CD4-positive, alpha-beta T cell (primary cell): ENCODE data around the gene SNAP91. TPM values are rescaled to one million over a fixed set of nuclear protein-coding genes. Genes with fewer than 3 reads are reported as not detected.
"Not testable (repeated sequence)": the region's sequence is repeated elsewhere in the genome, so short reads cannot be mapped to it uniquely, and the experiment has no call there.

Experiments
- ATAC-seq: fragments of 200-7000 bp; cut with Tn5 transposase; one replicate; pipeline ENCODE4 v1.10.0; 2022; ENCODE audit warnings: mild to moderate bottlenecking; ENCODE audit not compliant: poor library complexity
- CTCF ChIA-PET: fragments of 350-600 bp; sonication (Branson Sonifier 250); formaldehyde crosslinking; loops from one replicate; lab custom pipeline; 2021; ENCODE audit warnings: antibody characterized with exemption, inconsistent platforms; lab: Charles Lee
- POLR2A ChIA-PET: fragments of 350-600 bp; sonication (Branson Sonifier 250); formaldehyde crosslinking; loops from one replicate; lab custom pipeline; 2021; ENCODE audit warnings: antibody characterized with exemption, inconsistent platforms; lab: Charles Lee
- DNase-seq, 14 experiments: peaks; one replicate each; pipeline ENCODE4 v3.0.0-alpha.2; 2013 to 2020; ENCODE audit warnings: mixed read lengths in 2 of 14
- H3K27ac ChIP-seq, 2 donors: one replicate each; pipeline versions ENCODE4 v1.5.1 to v1.7.0; 2013; ENCODE audit warnings: low read length in 2 of 2, low read depth in 1 of 2, mild to moderate bottlenecking in 1 of 2
- H3K27me3 ChIP-seq, 2 experiments: 1 replicate in 1 of 2; 2 replicates in 1 of 2; pipeline versions ENCODE4 v1.6.1 to v1.7.0; 2013; ENCODE audit warnings: low read length in 2 of 2, control low read depth in 1 of 2, mild to moderate bottlenecking in 1 of 2, moderate library complexity in 1 of 2; ENCODE audit not compliant: insufficient read depth in 2 of 2, control insufficient read depth in 1 of 2
- H3K36me3 ChIP-seq: one replicate; pipeline ENCODE4 v1.6.1; 2013; ENCODE audit warnings: low read length, control low read depth; ENCODE audit not compliant: insufficient read depth
- H3K4me1 ChIP-seq: one replicate; pipeline ENCODE4 v1.6.1; 2013; ENCODE audit warnings: low read length, control low read depth; ENCODE audit not compliant: insufficient read depth
- H3K4me3 ChIP-seq: one replicate; pipeline ENCODE4 v1.5.1; 2013; ENCODE audit warnings: mild to moderate bottlenecking, low read length, moderate library complexity
- H3K9me3 ChIP-seq, 2 experiments: 1 replicate in 1 of 2; 2 replicates in 1 of 2; pipeline versions ENCODE4 v1.6.1 to v1.7.0; 2013; ENCODE audit warnings: low read length in 2 of 2, mild to moderate bottlenecking in 2 of 2, control low read depth in 1 of 2, moderate library complexity in 1 of 2; ENCODE audit not compliant: control insufficient read depth in 1 of 2, insufficient read depth in 1 of 2
- H3K27ac Mint-ChIP-seq: one replicate; pipeline ENCODE4 v1.8.0; 2020; ENCODE audit warnings: mixed read lengths
- H3K27me3 Mint-ChIP-seq: one replicate; pipeline ENCODE4 v1.8.0; 2021; ENCODE audit warnings: mixed read lengths
- H3K36me3 Mint-ChIP-seq: one replicate; pipeline ENCODE4 v1.8.0; 2021; ENCODE audit warnings: low read depth, mixed read lengths
- H3K4me1 Mint-ChIP-seq: one replicate; pipeline ENCODE4 v1.8.0; 2021; ENCODE audit warnings: low read depth, mixed read lengths
- H3K4me3 Mint-ChIP-seq: one replicate; pipeline ENCODE4 v1.8.0; 2020; ENCODE audit warnings: mild to moderate bottlenecking, mixed read lengths
- H3K9me3 Mint-ChIP-seq: one replicate; pipeline ENCODE4 v1.8.0; 2020; ENCODE audit warnings: mixed read lengths
- CTCF ChIP-seq: fragments of 200-600 bp; IDR thresholded peaks from one replicate; pipeline ENCODE4 v1.8.0; 2022; ENCODE audit warnings: antibody characterized with exemption, mild to moderate bottlenecking
- intact Hi-C, 2 experiments: fragments of 100-400 bp; cut with DNase I in 1 of 2; cut with micrococcal nuclease in 1 of 2; formaldehyde crosslinking; loops; one replicate each; pipeline versions ENCODE4 v1.15.1 to v1.9.0; 2023 to 2025; cut with DNase I, micrococcal nuclease
- total RNA-seq, 174 experiments: library from RNA in 2 of 174; stranded (reverse) in 2 of 174; gene quantifications; one replicate each; pipeline ENCODE4 v1.2.3 and lab custom pipeline; 2021 to 2026

The SNAP91 gene
- total RNA-seq, 2 experiments from 2014 or later, result not detected

GRCh38 chr6:83633149-83633548, 75.8 kb downstream of the SNAP91 start:
- H3K27me3 Mint-ChIP-seq, result no peaks in the 10 kb centered on the region
- ATAC-seq, result no peak
- H3K27me3 ChIP-seq, result no peaks in the 10 kb centered on the region
- DNase-seq, result no peak
- no peaks in the 10 kb centered on the region for H3K36me3 Mint-ChIP-seq
- no peak overlapping the region for H3K4me3 Mint-ChIP-seq
- intact Hi-C loops, result no loop called here
- peaks cover 6% of the 10 kb centered on the region for H3K9me3 Mint-ChIP-seq
- POLR2A ChIA-PET, result no interaction called here
- TF ChIP-seq CTCF, result no peak
- H3K27ac ChIP-seq, result no peak overlapping the region
- H3K4me1 Mint-ChIP-seq, result no peaks in the 10 kb centered on the region
- no peaks in the 10 kb centered on the region for H3K36me3 ChIP-seq
- no peaks in the 10 kb centered on the region for H3K4me1 ChIP-seq
- CTCF ChIA-PET, result no interaction called here
- peaks cover 0 to 15% of the 10 kb centered on the region in 2 experiments for H3K9me3 ChIP-seq
- no peak overlapping the region for H3K27ac Mint-ChIP-seq
- no peak overlapping the region for H3K4me3 ChIP-seq

GRCh38 chr6:83629908-83630307, 79.0 kb downstream of the SNAP91 start:
- H3K4me3 ChIP-seq, ATAC-seq, H3K4me3 Mint-ChIP-seq, H3K9me3 Mint-ChIP-seq, H3K27ac Mint-ChIP-seq, intact Hi-C loops, POLR2A ChIA-PET, H3K27ac ChIP-seq, H3K4me1 ChIP-seq, H3K4me1 Mint-ChIP-seq, H3K36me3 Mint-ChIP-seq, H3K27me3 Mint-ChIP-seq, H3K36me3 ChIP-seq, CTCF ChIA-PET, H3K9me3 ChIP-seq, DNase-seq, H3K27me3 ChIP-seq: not testable (repeated sequence)

GRCh38 chr6:83615025-83615999, 93.6 kb downstream of the SNAP91 start:
- intact Hi-C loops, result loop anchor here (5.0 to 10.0 kb wide), 2 partner anchors 609 to 1707 kb away; partner anchors contain the start of gene CEP162 (in 2 of the 2)
- Mint-ChIP-seq H3K36me3 (no peaks in the 10 kb centered on the region), H3K27ac (no peak overlapping the region), H3K4me3 (no peak overlapping the region), H3K4me1 (no peaks in the 10 kb centered on the region), H3K27me3 (no peaks in the 10 kb centered on the region), H3K9me3 (no peaks in the 10 kb centered on the region)
- H3K4me1 ChIP-seq, result no peaks in the 10 kb centered on the region
- ChIA-PET CTCF (interaction anchor here (0.9 to 1.2 kb wide), 2 partner anchors 11 to 1708 kb away, joined by 3 to 4 read pairs; no protein-coding TSS in a partner anchor), POLR2A (no interaction called here)
- no peak overlapping the region for H3K4me3 ChIP-seq
- no peak for TF ChIP-seq CTCF
- DNase-seq (peak in 3 of 14 experiments; percentile 11 to 22 (median 19)), ATAC-seq (no peak)
- H3K27ac ChIP-seq, result no peak overlapping the region
- no peaks in the 10 kb centered on the region for H3K9me3 ChIP-seq
- H3K36me3 ChIP-seq, result no peaks in the 10 kb centered on the region
- no peaks in the 10 kb centered on the region for H3K27me3 ChIP-seq
